GM23338 (cell line): Measurements from ENCODE around the gene BICDL1. TPM values are rescaled to one million over a fixed set of nuclear protein-coding genes. Genes with fewer than 3 reads are reported as not detected.

ENCODE experiments used
- ATAC-seq: fragments of 200-7000 bp; cut with Tn5 transposase; 3 replicates; pipeline ENCODE4 v1.9.1; 2020
- DNase-seq: peaks from one replicate; pipeline ENCODE4 v3.0.0-alpha.2; 2015; ENCODE audit warnings: low spot score
- H2AFZ ChIP-seq: fragments of 200-600 bp; sonication (generic); 2 replicates; pipeline ENCODE4 v1.8.0; 2016; ENCODE audit warnings: antibody characterized with exemption, mild to moderate bottlenecking, moderate library complexity
- H3F3A ChIP-seq: fragments of 200-600 bp; sonication (generic); replicated peaks from 2 replicates; pipeline ENCODE4 v1.8.0; 2017; ENCODE audit warnings: antibody characterized with exemption, mixed run types, low read depth
- H3K27ac ChIP-seq: fragments of 200-600 bp; sonication (generic); 2 replicates; pipeline ENCODE4 v1.6.1; 2016; ENCODE audit warnings: low read depth
- H3K27me3 ChIP-seq: fragments of 200-600 bp; sonication (generic); 2 replicates; pipeline ENCODE4 v1.8.0; 2016; ENCODE audit warnings: mild to moderate bottlenecking, mixed run types, moderate library complexity; ENCODE audit not compliant: insufficient read depth
- H3K36me3 ChIP-seq: fragments of 200-600 bp; sonication (generic); 2 replicates; pipeline ENCODE4 v1.8.0; 2016; ENCODE audit warnings: mild to moderate bottlenecking; ENCODE audit not compliant: insufficient read depth
- H3K4me1 ChIP-seq: fragments of 200-600 bp; sonication (generic); 2 replicates; pipeline ENCODE4 v1.8.0; 2016; ENCODE audit warnings: mild to moderate bottlenecking, moderate library complexity; ENCODE audit not compliant: insufficient read depth
- H3K4me2 ChIP-seq: fragments of 200-600 bp; sonication (generic); 2 replicates; pipeline ENCODE4 v1.7.1; 2017; ENCODE audit warnings: mixed run types
- H3K4me3 ChIP-seq: fragments of 200-600 bp; sonication (generic); 2 replicates; pipeline ENCODE4 v1.6.1; 2016; ENCODE audit warnings: mixed run types
- H3K79me2 ChIP-seq: fragments of 200-600 bp; sonication (generic); replicated peaks from 2 replicates; pipeline ENCODE4 v1.8.0; 2017; ENCODE audit warnings: mild to moderate bottlenecking; ENCODE audit not compliant: insufficient read depth
- H3K9me2 ChIP-seq: fragments of 200-600 bp; sonication (generic); 2 replicates; pipeline ENCODE4 v1.8.0; 2017; ENCODE audit not compliant: insufficient read depth
- H4K20me1 ChIP-seq: fragments of 200-600 bp; sonication (generic); replicated peaks from 2 replicates; pipeline ENCODE4 v1.8.0; 2017; ENCODE audit warnings: mild to moderate bottlenecking; ENCODE audit not compliant: insufficient read depth
- H3K27ac Mint-ChIP-seq: 2 replicates; pipeline ENCODE4 v1.8.0; 2020; ENCODE audit warnings: inconsistent platforms, mild to moderate bottlenecking, moderate library complexity, mixed read lengths
- H3K27me3 Mint-ChIP-seq: 3 replicates; pipeline ENCODE4 v1.8.0; 2022; ENCODE audit warnings: low read depth, mild to moderate bottlenecking, moderate library complexity, mixed read lengths, inconsistent platforms; ENCODE audit not compliant: insufficient read depth, poor library complexity
- H3K36me3 Mint-ChIP-seq: 3 replicates; pipeline ENCODE4 v1.8.0; 2021; ENCODE audit warnings: low read depth, mild to moderate bottlenecking, inconsistent platforms, moderate library complexity, mixed read lengths
- H3K4me1 Mint-ChIP-seq: 3 replicates; pipeline ENCODE4 v1.8.0; 2020; ENCODE audit warnings: mild to moderate bottlenecking, inconsistent platforms, mixed read lengths
- H3K4me3 Mint-ChIP-seq: 3 replicates; pipeline ENCODE4 v1.8.0; 2021; ENCODE audit warnings: moderate library complexity, mild to moderate bottlenecking, inconsistent platforms, mixed read lengths
- H3K9me3 Mint-ChIP-seq: 3 replicates; pipeline ENCODE4 v1.8.0; 2020; ENCODE audit warnings: moderate library complexity, mild to moderate bottlenecking, inconsistent platforms, mixed read lengths
- CREB1 ChIP-seq: fragments of 250-450 bp; sonication (Bioruptor Pico); IDR thresholded peaks from 2 replicates; pipeline ENCODE4 v1.5.0; 2020; ENCODE audit warnings: low read depth, mild to moderate bottlenecking, moderate library complexity
- CTCF ChIP-seq, 2 experiments: fragments of 200-600 bp in 1 of 2; sonication (generic) in 1 of 2; conservative IDR thresholded peaks; 2 replicates each; pipeline versions ENCODE4 v1.5.1 to v1.6.1; 2016 to 2017; ENCODE audit warnings: antibody characterized with exemption in 2 of 2, low read depth in 2 of 2, mild to moderate bottlenecking in 2 of 2, moderate library complexity in 1 of 2
- EZH2 ChIP-seq: fragments of 200-600 bp; sonication (generic); IDR thresholded peaks from one replicate; pipeline ENCODE4 v1.8.0; 2017; ENCODE audit warnings: antibody characterized with exemption, mild to moderate bottlenecking, low read depth; ENCODE audit not compliant: unreplicated experiment
- EZH2phosphoT487 ChIP-seq: fragments of 200-600 bp; sonication (generic); IDR thresholded peaks from one replicate; pipeline ENCODE4 v1.8.1; 2018; ENCODE audit warnings: antibody characterized with exemption; ENCODE audit not compliant: unreplicated experiment
- JUNB ChIP-seq: IDR thresholded peaks from one replicate; pipeline ENCODE4 v1.6.1; 2016; ENCODE audit warnings: antibody characterized with exemption; ENCODE audit not compliant: unreplicated experiment
- NANOG ChIP-seq: IDR thresholded peaks from 2 replicates; pipeline ENCODE4 v1.6.1; 2016; ENCODE audit warnings: antibody characterized with exemption, borderline replicate concordance
- POLR2AphosphoS5 ChIP-seq: IDR thresholded peaks from 2 replicates; pipeline ENCODE4 v1.6.1; 2016; ENCODE audit warnings: antibody characterized with exemption, low read depth
- STAT1 ChIP-seq: IDR thresholded peaks from one replicate; pipeline ENCODE4 v1.6.1; 2016; ENCODE audit warnings: antibody characterized with exemption; ENCODE audit not compliant: unreplicated experiment
- ZNF114 ChIP-seq: fragments of 250-450 bp; sonication (Bioruptor Pico); IDR thresholded peaks from 2 replicates; pipeline ENCODE4 v1.5.0; 2020; ENCODE audit warnings: mild to moderate bottlenecking, moderate library complexity
- ZNF331 ChIP-seq: fragments of 250-450 bp; sonication (Bioruptor Pico); IDR thresholded peaks from 2 replicates; pipeline ENCODE4 v1.5.0; 2020; ENCODE audit warnings: low read depth, mild to moderate bottlenecking, moderate library complexity
- polyA plus RNA-seq: library from polyadenylated mRNA; unstranded; fragments of >200 nt; fragmentation: Nextera tagmentation; extraction: Ambion mirVana; gene quantifications from 2 replicates; pipeline ENCODE4 v1.2.1, GENCODE V29; 2016
- total RNA-seq: library from RNA; depleted of rRNA; stranded (reverse); fragments of >200 nt; shearing (Covaris generic); gene quantifications from 2 replicates; pipeline ENCODE4 v1.2.3, GENCODE V29; 2014
- TF ChIP-seq, protein P1 (sequence below): IDR thresholded peaks from 2 replicates; pipeline ENCODE4 v1.6.1; 2016; ENCODE audit warnings: antibody characterized with exemption
- TF ChIP-seq, protein P2 (sequence below): IDR thresholded peaks from one replicate; pipeline ENCODE4 v1.6.1; 2018; ENCODE audit warnings: antibody characterized with exemption; ENCODE audit not compliant: unreplicated experiment
- TF ChIP-seq, protein P3 (sequence below): fragments of 250-450 bp; sonication (Bioruptor Pico); IDR thresholded peaks from 2 replicates; pipeline ENCODE4 v1.5.0; 2020; ENCODE audit warnings: mild to moderate bottlenecking, moderate library complexity

BICDL1 gene
- total and polyA plus RNA-seq, 2 experiments from 2014 or later: 14.0 to 25.7 TPM

- Mint-ChIP-seq H3K36me3 (peaks cover 20% of the 10 kb centered on the region), H3K4me3 (no peak overlapping the region), H3K27me3 (peaks cover 7% of the 10 kb centered on the region), H3K4me1 (peaks cover 24% of the 10 kb centered on the region), H3K9me3 (no peaks in the 10 kb centered on the region), H3K27ac (no peak overlapping the region)
- ATAC-seq (no peak), DNase-seq (no peak)
- H3K9me2 ChIP-seq: no peaks in the 10 kb centered on the region
- peaks cover 10% of the 10 kb centered on the region for H3K4me1 ChIP-seq
- TF ChIP-seq, protein P1, sequence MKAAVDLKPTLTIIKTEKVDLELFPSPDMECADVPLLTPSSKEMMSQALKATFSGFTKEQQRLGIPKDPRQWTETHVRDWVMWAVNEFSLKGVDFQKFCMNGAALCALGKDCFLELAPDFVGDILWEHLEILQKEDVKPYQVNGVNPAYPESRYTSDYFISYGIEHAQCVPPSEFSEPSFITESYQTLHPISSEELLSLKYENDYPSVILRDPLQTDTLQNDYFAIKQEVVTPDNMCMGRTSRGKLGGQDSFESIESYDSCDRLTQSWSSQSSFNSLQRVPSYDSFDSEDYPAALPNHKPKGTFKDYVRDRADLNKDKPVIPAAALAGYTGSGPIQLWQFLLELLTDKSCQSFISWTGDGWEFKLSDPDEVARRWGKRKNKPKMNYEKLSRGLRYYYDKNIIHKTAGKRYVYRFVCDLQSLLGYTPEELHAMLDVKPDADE: no peak
- TF ChIP-seq POLR2AphosphoS5 (no peak), EZH2phosphoT487 (no peak), ZNF114 (CRISPR knock-in tag) (no peak), CREB1 (CRISPR knock-in tag) (no peak), NANOG (no peak), STAT1 (no peak), CTCF (conservative IDR thresholded peaks at IDR 0.05; ENCODE audit: low read depth in 2 of 2) (no peak), ZNF331 (no peak), JUNB (no peak), EZH2 (no peak)
- TF ChIP-seq, protein P2, sequence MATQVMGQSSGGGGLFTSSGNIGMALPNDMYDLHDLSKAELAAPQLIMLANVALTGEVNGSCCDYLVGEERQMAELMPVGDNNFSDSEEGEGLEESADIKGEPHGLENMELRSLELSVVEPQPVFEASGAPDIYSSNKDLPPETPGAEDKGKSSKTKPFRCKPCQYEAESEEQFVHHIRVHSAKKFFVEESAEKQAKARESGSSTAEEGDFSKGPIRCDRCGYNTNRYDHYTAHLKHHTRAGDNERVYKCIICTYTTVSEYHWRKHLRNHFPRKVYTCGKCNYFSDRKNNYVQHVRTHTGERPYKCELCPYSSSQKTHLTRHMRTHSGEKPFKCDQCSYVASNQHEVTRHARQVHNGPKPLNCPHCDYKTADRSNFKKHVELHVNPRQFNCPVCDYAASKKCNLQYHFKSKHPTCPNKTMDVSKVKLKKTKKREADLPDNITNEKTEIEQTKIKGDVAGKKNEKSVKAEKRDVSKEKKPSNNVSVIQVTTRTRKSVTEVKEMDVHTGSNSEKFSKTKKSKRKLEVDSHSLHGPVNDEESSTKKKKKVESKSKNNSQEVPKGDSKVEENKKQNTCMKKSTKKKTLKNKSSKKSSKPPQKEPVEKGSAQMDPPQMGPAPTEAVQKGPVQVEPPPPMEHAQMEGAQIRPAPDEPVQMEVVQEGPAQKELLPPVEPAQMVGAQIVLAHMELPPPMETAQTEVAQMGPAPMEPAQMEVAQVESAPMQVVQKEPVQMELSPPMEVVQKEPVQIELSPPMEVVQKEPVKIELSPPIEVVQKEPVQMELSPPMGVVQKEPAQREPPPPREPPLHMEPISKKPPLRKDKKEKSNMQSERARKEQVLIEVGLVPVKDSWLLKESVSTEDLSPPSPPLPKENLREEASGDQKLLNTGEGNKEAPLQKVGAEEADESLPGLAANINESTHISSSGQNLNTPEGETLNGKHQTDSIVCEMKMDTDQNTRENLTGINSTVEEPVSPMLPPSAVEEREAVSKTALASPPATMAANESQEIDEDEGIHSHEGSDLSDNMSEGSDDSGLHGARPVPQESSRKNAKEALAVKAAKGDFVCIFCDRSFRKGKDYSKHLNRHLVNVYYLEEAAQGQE: no peak
- TF ChIP-seq, protein P3, sequence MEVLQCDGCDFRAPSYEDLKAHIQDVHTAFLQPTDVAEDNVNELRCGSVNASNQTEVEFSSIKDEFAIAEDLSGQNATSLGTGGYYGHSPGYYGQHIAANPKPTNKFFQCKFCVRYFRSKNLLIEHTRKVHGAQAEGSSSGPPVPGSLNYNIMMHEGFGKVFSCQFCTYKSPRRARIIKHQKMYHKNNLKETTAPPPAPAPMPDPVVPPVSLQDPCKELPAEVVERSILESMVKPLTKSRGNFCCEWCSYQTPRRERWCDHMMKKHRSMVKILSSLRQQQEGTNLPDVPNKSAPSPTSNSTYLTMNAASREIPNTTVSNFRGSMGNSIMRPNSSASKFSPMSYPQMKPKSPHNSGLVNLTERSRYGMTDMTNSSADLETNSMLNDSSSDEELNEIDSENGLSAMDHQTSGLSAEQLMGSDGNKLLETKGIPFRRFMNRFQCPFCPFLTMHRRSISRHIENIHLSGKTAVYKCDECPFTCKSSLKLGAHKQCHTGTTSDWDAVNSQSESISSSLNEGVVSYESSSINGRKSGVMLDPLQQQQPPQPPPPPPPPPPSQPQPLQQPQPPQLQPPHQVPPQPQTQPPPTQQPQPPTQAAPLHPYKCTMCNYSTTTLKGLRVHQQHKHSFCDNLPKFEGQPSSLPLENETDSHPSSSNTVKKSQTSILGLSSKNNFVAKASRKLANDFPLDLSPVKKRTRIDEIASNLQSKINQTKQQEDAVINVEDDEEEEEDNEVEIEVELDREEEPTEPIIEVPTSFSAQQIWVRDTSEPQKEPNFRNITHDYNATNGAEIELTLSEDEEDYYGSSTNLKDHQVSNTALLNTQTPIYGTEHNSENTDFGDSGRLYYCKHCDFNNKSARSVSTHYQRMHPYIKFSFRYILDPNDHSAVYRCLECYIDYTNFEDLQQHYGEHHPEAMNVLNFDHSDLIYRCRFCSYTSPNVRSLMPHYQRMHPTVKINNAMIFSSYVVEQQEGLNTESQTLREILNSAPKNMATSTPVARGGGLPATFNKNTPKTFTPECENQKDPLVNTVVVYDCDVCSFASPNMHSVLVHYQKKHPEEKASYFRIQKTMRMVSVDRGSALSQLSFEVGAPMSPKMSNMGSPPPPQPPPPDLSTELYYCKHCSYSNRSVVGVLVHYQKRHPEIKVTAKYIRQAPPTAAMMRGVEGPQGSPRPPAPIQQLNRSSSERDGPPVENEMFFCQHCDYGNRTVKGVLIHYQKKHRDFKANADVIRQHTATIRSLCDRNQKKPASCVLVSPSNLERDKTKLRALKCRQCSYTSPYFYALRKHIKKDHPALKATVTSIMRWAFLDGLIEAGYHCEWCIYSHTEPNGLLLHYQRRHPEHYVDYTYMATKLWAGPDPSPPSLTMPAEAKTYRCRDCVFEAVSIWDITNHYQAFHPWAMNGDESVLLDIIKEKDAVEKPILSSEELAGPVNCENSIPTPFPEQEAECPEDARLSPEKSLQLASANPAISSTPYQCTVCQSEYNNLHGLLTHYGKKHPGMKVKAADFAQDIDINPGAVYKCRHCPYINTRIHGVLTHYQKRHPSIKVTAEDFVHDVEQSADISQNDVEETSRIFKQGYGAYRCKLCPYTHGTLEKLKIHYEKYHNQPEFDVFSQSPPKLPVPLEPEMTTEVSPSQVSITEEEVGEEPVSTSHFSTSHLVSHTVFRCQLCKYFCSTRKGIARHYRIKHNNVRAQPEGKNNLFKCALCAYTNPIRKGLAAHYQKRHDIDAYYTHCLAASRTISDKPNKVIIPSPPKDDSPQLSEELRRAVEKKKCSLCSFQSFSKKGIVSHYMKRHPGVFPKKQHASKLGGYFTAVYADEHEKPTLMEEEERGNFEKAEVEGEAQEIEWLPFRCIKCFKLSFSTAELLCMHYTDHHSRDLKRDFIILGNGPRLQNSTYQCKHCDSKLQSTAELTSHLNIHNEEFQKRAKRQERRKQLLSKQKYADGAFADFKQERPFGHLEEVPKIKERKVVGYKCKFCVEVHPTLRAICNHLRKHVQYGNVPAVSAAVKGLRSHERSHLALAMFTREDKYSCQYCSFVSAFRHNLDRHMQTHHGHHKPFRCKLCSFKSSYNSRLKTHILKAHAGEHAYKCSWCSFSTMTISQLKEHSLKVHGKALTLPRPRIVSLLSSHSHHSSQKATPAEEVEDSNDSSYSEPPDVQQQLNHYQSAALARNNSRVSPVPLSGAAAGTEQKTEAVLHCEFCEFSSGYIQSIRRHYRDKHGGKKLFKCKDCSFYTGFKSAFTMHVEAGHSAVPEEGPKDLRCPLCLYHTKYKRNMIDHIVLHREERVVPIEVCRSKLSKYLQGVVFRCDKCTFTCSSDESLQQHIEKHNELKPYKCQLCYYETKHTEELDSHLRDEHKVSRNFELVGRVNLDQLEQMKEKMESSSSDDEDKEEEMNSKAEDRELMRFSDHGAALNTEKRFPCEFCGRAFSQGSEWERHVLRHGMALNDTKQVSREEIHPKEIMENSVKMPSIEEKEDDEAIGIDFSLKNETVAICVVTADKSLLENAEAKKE (CRISPR knock-in tag): no peak
- H3F3A ChIP-seq: peaks cover 24% of the 10 kb centered on the region; the same call in 1 of the 2 replicates
- H4K20me1 ChIP-seq: peaks cover 9% of the 10 kb centered on the region
- H3K36me3 ChIP-seq: no peaks in the 10 kb centered on the region
- H3K27me3 ChIP-seq: no peaks in the 10 kb centered on the region
- H3K27ac ChIP-seq: no peak overlapping the region; the same call in 1 of the 2 replicates
- no peak overlapping the region for H2AFZ ChIP-seq
- H3K4me3 ChIP-seq: no peak overlapping the region
- H3K79me2 ChIP-seq: peaks cover 14% of the 10 kb centered on the region
- no peak overlapping the region for H3K4me2 ChIP-seq
Observed at GRCh38 chr12:120121343-120121742, 132.3 kb downstream of the BICDL1 start.
